Esophagus squamous epithelium (tissue), 4 donors: ENCODE data around the gene GPX3.

ENCODE experiments used
- POLR2A ChIP-seq, 4 donors: fragments of 450-650 bp; IDR thresholded peaks; one replicate each; pipeline ENCODE4 v1.6.1; 2017; ENCODE audit warnings: antibody characterized with exemption in 4 of 4, mild to moderate bottlenecking in 4 of 4, moderate library complexity in 3 of 4
- TF ChIP-seq, protein P1 (sequence below), 6 experiments: fragments of 450-650 bp in 4 of 6; fragments of 200-600 bp in 2 of 6; sonication (generic) in 2 of 6; IDR thresholded peaks; one replicate each; pipeline ENCODE4 v1.5.1; 2016 to 2019; ENCODE audit warnings: antibody characterized with exemption in 6 of 6, mild to moderate bottlenecking in 4 of 6, moderate library complexity in 4 of 6

GRCh38 chr5:151005187-151005949 is 15.0 kb upstream of the GPX3 start:
- TF ChIP-seq, protein P1, sequence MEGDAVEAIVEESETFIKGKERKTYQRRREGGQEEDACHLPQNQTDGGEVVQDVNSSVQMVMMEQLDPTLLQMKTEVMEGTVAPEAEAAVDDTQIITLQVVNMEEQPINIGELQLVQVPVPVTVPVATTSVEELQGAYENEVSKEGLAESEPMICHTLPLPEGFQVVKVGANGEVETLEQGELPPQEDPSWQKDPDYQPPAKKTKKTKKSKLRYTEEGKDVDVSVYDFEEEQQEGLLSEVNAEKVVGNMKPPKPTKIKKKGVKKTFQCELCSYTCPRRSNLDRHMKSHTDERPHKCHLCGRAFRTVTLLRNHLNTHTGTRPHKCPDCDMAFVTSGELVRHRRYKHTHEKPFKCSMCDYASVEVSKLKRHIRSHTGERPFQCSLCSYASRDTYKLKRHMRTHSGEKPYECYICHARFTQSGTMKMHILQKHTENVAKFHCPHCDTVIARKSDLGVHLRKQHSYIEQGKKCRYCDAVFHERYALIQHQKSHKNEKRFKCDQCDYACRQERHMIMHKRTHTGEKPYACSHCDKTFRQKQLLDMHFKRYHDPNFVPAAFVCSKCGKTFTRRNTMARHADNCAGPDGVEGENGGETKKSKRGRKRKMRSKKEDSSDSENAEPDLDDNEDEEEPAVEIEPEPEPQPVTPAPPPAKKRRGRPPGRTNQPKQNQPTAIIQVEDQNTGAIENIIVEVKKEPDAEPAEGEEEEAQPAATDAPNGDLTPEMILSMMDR (IDR thresholded peaks at IDR 0.05), result no peak
- no peak for TF ChIP-seq POLR2A (IDR thresholded peaks at IDR 0.05)
